Ishikawa (cell line): ENCODE results near the gene MYH9.

Experiments used
- FOXM1 ChIP-seq: IDR thresholded peaks from 2 replicates; pipeline ENCODE4 v1.6.1; 2012; ENCODE audit warnings: low read depth, borderline replicate concordance
- RAD21 ChIP-seq: IDR thresholded peaks from 2 replicates; pipeline ENCODE4 v1.6.1; 2012; ENCODE audit warnings: low read depth
- TEAD4 ChIP-seq: IDR thresholded peaks from 2 replicates; pipeline ENCODE4 v1.6.1; 2012
- YY1 ChIP-seq: IDR thresholded peaks from 2 replicates; pipeline ENCODE4 v1.6.1; 2012; ENCODE audit warnings: low read depth
- ZBTB7A ChIP-seq: IDR thresholded peaks from 2 replicates; pipeline ENCODE4 v1.6.1; 2012; ENCODE audit warnings: low read depth
- TF ChIP-seq, protein P1 (sequence below): IDR thresholded peaks from 2 replicates; pipeline ENCODE4 v1.6.1; 2012

DNA sequence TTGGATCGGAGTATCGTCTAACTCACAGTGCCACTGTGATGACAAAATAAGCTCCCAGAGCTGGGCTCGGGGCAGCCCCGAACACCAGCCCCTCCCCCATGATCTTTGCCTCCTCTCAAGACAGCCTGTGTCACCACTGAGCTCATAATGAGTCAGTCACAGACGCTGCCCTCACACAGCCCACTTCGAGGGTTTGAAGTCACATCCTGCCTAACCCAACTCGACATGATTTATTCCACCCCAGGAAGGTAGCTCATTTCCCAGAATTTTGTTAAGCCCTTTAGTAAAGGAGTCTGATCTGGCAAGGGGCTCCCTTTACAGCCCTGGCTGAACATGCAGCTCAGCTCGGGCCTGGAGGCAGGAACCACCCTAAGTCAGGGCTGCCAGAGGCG is 22.8 kb downstream of the MYH9 start:
- TF ChIP-seq FOXM1, result no peak
- TF ChIP-seq, protein P1, sequence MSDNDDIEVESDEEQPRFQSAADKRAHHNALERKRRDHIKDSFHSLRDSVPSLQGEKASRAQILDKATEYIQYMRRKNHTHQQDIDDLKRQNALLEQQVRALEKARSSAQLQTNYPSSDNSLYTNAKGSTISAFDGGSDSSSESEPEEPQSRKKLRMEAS, result no peak
- TF ChIP-seq YY1, result no peak
- TF ChIP-seq ZBTB7A, result no peak
- TF ChIP-seq RAD21, result no peak
- no peak for TF ChIP-seq TEAD4
